GM21447 (cell line): ENCODE data around the gene CNTNAP2.

ENCODE experiments used
- ATAC-seq: cut with Tn5 transposase; IDR thresholded peaks from one replicate; pipeline ENCODE4 v1.9.1; 2021; ENCODE audit not compliant: unreplicated experiment

Gene CNTNAP2

DNA sequence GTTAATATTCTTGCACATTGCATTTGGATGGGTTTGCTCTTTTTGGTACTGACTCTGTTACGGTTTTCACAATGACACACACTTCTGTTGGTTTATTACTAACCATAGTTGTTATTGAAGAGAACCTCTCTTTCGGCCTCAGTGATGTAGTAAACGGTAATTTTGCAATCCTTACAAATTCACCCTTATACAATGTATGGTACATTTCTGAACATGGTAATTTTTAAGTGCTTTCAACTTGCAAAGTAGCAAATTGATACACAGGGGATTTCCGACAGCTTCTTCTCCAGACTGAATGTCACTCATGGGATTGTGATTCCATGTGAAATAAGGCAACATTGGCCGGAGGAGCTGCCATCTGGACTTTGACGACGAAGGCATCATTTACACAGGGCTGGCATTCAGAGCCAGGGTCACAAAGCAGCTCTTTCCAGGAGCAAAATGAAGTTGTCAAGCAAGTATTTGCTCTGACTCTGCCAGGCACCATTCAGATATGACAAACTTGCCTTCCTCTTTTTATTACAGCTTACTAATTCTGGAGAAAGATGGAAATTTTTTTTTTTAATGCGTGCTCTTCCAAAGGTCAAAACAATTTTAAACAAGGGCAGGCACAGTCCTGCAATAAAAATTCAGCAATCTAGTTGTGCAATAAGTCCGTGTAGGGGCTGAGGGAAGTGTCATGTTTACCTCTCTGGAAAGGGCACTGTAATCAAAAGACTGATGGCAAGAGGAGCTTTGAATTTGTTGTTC is 1762.5 kb downstream of the CNTNAP2 start:
- ATAC-seq, result no peak

DNA sequence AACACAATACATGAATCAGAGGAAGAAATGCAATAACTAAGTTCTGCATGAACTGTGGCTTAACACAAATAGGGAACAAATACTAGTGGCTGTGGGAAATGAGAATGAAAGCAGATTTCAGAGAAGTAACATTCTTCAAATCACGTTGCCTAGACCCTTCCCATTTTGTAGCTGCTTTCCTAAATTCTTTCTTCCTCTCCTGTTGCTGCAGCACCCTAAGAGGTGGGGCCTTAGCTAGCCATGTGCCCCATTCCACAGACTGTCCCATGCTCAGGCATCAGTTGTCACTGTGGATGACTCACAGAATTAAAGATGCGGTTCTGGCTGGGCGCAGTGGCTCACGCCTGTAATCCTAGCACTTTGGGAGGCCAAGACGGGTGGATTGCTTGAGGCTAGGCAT is 1769.3 kb downstream of the CNTNAP2 start:
- no peak for ATAC-seq

DNA sequence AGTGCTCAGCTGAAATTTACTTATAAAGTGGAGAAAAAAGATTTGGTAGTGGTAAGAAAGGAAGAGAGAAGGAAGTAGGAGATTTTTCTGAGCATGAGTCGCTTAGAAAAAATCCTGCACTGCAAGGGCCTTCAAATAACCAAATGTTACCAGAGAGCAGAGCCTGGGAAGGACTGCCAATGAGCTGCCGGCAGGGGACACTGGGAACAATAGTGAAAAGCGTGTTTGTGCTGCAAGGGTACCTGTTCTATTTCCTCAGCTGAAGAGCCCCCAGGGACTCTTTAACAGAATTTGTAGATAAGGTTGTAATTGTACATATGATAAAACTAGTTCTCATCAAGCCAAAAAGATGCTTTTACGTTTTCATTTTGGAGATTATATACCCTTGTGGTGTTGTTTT is 1777.7 kb downstream of the CNTNAP2 start:
- no peak for ATAC-seq

DNA sequence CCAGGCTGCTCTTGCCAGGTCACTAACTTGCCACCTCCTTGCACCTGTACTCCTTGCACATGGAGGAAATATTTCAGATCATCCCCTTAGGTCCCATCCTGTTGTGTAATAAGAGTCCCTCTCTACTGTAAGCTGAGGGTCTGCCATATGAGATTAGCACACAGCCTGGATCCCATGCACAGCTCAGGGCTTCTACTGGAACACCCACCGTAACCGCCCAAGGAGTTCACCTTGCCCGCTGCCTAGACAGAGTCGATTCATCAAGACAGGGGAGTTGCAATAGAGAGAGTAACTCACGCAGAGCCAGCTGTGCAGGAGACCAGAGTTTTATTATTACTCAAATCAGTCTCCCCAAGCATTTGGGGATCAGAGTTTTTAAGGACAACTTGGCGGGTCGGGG is 1779.5 kb downstream of the CNTNAP2 start:
- no peak for ATAC-seq

DNA sequence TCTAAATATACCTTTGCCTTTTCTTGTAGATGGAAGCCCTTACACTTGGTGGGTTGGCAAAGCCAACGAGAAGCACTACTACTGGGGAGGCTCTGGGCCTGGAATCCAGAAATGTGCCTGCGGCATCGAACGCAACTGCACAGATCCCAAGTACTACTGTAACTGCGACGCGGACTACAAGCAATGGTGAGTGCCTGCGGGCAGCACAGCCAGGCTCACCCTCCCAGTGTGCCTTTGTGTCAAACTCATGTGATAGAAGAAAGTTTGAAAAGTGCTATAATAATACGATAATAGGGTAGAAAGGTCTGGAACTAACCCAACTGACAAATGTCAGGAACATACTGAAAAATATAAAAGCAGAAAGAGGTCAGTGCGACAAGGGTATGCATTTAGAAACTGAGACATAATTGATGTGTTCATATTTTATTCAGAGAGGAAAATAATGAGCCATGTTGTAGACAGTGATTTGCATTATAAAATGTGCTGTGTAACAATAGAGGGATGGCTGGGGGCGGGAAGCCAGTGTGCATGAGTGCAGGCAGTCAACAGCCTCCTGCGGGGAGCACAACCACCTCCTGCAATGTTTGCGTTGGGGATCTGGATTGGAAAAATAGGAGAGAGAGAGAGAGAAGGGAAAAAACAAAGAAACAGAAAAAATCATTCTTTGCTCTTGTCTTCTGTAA is 1787.1 kb downstream of the CNTNAP2 start:
- no peak for ATAC-seq

DNA sequence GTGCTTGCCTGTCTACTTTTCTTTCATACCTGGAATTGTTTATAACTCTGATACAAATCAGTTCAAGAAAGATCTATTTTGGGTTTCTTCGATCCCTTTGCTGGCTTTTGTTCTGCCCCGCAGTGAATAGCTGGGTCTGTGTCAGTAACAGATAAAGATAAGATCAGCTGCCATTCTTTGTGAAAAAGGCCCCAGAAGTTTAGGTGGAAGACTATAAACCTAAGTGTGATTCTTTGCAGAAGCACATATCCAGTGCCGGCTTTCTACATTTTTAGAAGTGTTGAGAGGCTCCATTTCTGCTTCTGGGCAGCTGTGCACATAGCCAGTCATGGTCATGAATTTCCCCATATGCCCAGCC is 1787.6 kb downstream of the CNTNAP2 start:
- no peak for ATAC-seq

DNA sequence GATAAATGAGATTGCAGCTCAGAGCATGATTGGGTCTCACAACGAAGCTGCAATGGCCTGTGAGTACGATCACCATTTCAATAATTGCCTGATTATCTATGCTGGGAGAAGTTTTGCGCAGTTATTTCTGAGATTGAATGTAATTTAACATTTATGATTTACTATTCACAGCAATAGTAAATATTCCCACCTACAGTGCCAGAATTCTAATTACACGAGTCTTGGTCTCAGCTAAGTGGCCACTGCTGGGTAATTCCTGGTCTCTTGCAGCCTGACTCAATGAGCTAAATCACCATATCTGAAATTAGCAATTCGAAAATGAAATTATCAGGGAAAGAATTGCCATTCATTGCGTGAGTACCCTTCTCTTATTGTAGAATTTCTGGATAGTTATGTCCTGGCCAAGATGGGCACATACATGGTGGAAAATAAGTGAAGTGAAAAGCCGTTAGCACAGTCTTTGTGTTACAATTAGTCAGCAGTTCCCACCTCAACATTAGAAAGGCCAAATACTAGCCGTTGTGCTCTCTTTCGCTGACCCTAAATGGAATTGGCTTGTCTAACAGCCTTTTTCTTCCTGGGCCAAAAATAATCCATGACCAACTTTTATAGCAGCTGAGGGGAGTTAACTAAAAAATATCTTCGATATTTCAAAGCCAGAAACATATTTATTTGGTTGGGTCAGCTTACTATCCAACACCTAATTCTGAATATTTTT is 1793.0 kb downstream of the CNTNAP2 start:
- ATAC-seq, result no peak

DNA sequence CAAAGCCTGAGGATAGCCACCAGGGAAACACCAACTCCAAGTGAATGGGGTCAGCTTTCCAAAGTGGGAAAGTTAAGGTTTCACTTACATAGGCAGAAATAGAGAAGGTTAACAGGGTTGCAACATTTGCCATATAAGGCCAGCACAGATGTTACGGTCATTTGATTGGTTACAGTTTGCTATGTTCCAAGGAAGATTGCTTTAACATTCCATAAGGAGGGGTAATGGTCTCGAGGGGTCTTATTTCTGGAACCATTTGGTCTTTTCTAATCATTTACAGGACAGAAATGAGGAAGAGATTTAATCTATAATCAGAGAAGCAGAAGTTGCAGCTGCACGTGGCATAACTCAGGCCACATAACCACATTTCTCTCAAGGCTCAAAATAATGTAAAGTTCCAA is 1794.6 kb downstream of the CNTNAP2 start:
- ATAC-seq, result no peak

DNA sequence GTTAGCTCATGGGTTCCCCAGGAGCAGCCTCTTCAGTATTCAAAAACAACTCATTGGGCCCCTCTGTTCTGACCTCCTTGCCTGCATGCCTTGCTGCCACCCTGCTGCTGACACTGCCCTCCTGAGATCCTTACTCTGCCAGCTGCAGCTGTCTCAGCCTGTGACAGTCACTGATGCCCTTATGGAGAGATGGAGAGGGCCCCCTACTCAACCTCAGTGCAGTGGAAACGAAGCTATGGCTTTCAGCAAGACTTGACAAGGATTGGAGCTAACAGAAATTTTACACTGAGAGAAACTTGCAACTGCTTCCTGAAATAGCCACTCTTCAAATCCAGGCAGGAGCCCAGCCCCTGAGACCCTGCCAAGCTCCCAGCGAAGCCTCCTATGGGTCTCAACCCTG is 1795.7 kb downstream of the CNTNAP2 start:
- no peak for ATAC-seq

DNA sequence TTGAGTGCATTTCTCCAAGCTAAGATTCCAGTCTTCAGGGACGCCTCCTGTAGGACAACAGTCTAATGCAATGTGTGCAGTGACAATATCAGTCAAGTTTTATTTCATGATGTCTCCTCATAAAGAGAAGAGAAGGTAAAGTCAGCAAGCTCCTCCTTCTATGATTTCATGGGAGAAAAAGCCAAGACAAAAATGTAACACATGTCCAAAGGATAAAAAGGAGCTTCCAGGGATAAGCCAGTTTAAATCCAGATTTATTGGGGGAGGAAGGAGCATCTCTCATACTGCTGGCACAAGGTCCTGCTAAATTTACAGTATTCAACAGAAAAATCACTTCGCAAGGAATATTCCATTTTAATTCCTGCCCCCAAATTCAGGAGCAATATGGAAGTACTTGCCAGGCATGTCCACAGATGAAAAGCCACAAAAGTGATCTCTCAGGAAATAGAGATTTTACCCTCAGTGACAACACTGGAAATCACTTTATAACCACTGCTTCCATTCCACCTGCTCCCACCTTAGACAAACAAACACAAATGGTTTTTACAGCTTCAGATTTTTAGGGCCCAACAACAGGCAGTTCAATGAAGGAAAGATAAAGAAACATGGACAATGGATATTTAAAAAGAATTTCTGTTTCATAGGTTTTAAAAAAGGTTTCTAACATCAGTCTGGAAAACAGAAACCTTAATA is 1796.5 kb downstream of the CNTNAP2 start:
- no peak for ATAC-seq

DNA sequence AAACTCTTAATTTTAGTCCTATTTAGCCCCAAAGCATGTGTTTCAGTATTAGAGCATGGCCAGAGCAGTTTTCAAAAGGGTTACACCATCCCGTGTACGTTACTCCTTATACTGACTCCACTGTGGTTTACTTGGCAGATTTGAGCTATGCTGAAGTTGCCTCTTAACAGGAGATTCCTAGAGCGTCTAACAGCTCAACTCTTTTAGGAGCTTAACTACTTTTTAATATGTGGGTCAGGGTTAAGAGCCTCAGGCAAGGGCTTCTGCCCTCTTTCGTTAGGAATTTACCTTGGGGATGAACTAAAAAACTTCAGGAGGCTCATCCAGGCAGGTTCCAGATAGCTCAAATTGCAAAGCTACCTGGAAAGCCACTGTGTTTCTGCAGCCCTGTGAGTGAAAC is 1799.2 kb downstream of the CNTNAP2 start:
- no peak for ATAC-seq

DNA sequence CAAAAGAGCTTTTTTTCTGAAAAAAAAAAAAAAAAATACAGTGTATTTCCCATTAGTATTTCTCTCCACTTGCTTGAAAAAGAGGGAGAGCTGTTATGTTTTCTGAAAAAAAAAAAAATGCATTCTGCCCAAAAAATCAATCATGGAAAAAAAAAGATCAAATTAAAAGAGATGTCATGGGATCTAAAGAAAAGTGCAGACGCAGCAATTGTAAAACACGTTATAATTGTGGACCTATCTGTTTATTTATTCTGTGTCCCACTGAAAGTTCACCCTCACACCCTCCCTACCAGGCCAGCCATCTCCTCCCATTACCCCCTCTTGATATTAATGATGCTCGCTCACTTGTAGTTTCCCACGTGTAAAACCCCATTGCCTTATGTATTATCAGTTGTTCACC is 1800.0 kb downstream of the CNTNAP2 start:
- ATAC-seq, result no peak

DNA sequence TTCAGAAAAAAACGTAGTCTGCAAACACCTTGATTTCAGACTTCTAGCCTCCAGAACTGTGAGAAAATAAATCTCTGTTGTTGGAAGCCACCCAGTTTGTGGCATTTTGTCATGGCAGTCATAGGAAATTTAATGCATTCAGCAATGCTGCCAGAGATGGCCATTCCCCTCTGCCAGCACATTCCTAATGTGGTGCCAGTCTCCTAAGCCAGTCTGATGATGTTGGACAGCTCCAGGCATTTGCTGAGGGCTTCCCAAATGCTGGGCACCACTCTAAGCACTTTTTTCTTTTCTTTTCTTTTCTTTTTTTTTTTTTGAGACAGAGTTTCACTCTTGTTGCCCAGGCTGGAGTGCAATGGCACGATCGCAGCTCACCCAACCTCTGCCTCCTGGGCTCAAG is 1807.2 kb downstream of the CNTNAP2 start:
- no peak for ATAC-seq

DNA sequence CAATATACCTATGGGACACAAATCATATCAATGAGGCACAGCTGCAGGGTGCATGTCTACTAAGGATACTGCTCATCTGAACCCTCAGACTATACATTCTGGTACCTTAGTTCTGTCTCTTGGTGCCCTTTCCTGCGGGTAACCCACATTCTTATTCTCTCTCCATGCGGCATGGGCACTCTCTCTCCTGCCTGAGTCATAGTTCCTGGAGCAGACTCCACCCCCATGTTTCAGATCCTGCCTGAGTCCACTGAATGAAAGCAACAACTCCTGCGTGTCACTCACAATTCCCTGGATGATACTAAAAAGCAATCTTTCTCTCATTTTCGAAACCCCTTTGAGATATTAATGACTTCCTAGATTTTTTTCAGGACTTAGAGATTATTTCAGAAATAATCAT is 1820.8 kb downstream of the CNTNAP2 start:
- no peak for ATAC-seq

DNA sequence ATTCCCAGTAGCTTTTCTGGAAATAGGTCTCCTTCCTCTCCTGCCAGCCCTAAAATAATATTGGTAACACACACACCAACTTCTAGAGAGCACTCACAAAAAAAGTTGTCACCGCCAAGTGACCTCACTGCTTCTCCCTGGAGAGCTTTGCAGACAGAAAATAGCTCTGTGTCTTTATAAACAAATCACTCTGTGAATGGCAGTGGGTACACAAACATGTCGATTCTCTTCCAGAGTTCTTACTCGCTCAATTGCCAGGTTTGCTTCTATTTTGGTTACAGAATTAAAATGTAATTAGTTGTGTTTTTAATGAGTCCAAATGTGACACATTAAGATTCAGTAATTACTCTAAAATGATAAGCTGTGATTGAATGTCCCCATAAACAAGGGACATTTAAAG is 1824.8 kb downstream of the CNTNAP2 start:
- no peak for ATAC-seq

DNA sequence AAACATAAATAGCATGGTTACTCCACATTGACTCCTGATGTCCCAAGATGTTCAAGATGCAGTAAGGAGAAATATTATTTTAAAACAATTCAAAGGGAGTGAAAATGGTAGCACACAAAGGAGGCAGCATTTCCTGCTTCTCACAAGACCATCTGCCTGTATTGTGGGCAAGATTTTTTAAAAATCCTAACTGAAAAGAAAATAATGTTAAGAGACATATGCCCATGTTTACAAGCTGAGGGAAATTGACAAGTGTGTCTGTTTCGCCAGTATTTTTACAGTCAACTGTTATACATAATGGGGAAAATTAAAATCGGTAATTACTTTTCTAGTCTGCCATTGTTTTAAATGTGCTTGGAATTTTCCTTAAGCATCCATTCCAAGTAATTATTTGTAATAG is 1827.7 kb downstream of the CNTNAP2 start:
- ATAC-seq, result no peak

DNA sequence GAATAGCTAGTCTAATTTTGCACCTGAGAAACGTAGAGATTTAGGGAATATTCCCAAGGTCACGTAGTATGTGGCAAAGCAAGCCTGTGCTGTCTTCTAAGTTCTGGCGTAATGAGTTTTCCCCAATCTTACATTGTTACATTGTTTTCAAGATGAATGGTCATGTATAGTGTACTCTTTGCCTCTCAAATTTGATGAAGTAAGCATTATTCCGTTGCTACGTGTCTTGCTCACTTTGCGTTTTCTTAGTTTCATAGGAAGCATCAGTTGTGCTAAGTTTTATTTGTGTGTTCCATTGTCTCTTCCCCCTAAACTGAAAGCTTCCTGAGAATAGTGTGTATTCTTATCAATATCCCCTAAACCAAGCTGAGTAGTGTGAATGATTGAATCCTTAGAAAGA is 1836.3 kb downstream of the CNTNAP2 start:
- no peak for ATAC-seq

DNA sequence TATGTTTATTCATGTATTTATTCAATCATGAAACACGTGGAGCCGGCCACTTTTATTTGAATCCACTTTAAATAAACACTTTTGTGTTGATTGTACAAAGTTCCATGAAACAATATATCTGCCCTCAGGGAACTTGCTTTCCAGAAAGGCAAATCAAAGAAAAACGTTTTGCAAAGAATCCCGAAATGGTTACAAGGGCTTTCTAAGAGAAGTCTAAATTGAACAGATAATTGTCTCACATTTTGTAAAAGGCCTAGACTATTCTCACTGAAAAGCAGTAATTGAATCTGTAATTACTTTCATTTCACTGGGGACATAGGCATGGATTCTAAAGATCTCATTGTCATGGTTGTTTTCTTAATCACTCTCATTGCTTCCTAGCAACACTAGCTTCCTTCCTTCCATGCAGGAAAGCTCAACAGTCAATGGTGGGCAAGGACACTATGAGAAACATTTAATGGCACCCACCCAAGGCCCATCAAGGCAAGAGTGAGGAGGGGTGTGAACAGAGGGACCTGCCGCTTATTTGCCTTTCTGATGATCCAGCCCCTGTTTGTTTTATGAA is 1851.5 kb downstream of the CNTNAP2 start:
- ATAC-seq, result no peak

DNA sequence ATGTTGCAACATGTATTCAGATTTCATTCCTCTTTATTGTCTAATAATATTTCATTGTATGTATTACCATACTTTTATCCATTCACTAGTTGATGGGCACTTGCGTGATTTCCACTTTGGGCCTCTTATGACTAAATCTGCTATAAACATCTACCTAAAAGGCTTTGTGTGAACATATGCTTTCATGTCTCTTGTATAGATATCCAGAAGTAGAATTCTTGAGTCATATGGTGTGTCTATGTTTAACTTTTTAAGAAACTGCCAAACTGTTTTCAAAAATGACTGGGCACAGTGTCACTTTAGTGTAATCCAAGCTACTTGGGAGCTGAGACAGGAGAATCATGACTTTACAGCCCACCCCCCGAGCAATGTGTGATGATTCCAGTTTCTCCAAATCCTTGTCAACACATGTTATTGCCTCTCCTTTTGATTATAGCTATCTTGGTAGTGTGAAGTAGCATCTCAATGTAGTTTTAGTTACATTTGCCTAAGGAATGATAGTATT is 1855.1 kb downstream of the CNTNAP2 start:
- ATAC-seq, result no peak

DNA sequence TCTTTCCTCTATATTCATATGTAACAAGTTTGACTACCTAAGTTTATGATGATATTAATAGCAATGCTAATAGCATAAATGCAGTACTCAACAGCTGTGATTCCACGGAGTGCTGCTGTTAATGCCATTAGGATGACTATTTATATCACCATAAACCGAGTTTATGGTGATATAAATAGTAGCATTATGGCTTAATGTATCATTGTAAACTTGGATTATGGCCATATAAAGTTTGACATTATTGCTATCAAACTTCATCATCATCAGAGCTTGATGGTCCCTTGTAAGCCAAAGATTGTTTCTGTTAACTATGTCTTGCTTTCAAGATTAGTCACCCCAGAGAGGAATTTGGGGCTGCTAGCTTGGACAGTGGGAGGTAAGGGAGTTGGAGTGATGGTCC is 1861.6 kb downstream of the CNTNAP2 start:
- no peak for ATAC-seq

DNA sequence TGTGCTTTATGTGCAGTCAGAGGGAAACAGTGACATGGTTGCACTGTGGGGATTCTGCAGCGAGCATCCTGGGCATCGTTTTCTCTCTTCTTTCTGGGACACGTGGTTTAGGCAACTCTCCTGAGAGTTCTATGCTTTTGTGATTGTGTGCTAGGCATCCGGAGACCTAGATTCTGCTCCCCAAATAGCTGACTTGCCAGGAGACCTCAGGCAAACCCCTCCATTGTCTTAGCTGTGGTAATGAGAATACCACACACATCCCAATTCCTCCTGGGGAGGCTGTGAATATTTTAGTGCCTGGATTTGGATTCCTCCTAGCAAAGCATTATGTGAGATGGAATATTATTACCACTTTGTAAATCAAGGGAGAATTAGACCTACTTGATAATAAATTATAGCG is 1862.0 kb downstream of the CNTNAP2 start:
- no peak for ATAC-seq
